GM12878 (cell line): ENCODE results near the gene DIMT1. TPM values are rescaled to one million over a fixed set of nuclear protein-coding genes. Genes with fewer than 3 reads are reported as not detected.

Source experiments
- CREM ChIP-seq: IDR thresholded peaks from 2 replicates; pipeline ENCODE4 v1.6.1; 2014; ENCODE audit warnings: antibody characterized with exemption, low read depth
- E4F1 ChIP-seq: fragments of 450-650 bp; IDR thresholded peaks from 2 replicates; pipeline ENCODE4 v1.6.1; 2018; ENCODE audit warnings: borderline replicate concordance, mild to moderate bottlenecking; ENCODE audit not compliant: partially characterized antibody
- HSF1 ChIP-seq: fragments of 150-350 bp; IDR thresholded peaks from 2 replicates; pipeline ENCODE4 v1.6.1; 2014; ENCODE audit warnings: mild to moderate bottlenecking, low read depth, low read length
- JUNB ChIP-seq: IDR thresholded peaks from 2 replicates; pipeline ENCODE4 v1.6.1; 2016; ENCODE audit warnings: antibody characterized with exemption, mild to moderate bottlenecking
- NFXL1 ChIP-seq: fragments of 450-650 bp; IDR thresholded peaks from 2 replicates; pipeline ENCODE4 v1.6.1; 2017; ENCODE audit warnings: antibody characterized with exemption, mild to moderate bottlenecking, borderline replicate concordance
- NR2C2 ChIP-seq: IDR thresholded peaks from 2 replicates; pipeline ENCODE4 v1.6.1; 2011; ENCODE audit warnings: borderline replicate concordance, low read depth; ENCODE audit not compliant: control insufficient read depth, insufficient read length
- SMARCA5 ChIP-seq: fragments of 450-650 bp; IDR thresholded peaks from 2 replicates; pipeline ENCODE4 v1.6.1; 2017; ENCODE audit warnings: mild to moderate bottlenecking
- SP1 ChIP-seq: IDR thresholded peaks from one replicate; pipeline ENCODE4 v1.6.1; 2011; ENCODE audit warnings: low read depth, low read length
- polyA plus RNA-seq, 11 experiments: library from polyadenylated mRNA; depleted of rRNA in 4 of 11; unstranded in 6 of 11; stranded (reverse) in 5 of 11; fragments of >200 nt; fragmentation: Nextera tagmentation in 4 of 11; fragmentation: Illumina TruSeq in 1 of 11; extraction: Ambion mirVana in 4 of 11; extraction: Trizol in 1 of 11; gene quantifications; 1 replicate in 1 of 11; 2 replicates in 10 of 11; pipeline versions ENCODE4 v1.2.1 to v1.2.3, GENCODE V29; 2011 to 2016; ENCODE audit warnings: inconsistent platforms in 2 of 11, missing spikeins in 2 of 11, low read depth in 1 of 11
- total RNA-seq, 4 experiments: library from RNA; depleted of rRNA in 3 of 4; stranded (reverse); fragments of >200 nt in 3 of 4; fragmentation: Illumina TruSeq in 1 of 4; extraction: Trizol in 1 of 4; gene quantifications; 2 replicates each; pipeline versions ENCODE4 v1.2.1 to v1.2.3, GENCODE V29; 2013 to 2021
- TF ChIP-seq, protein P1 (sequence below): IDR thresholded peaks from 2 replicates; pipeline ENCODE4 v1.6.1; 2012; ENCODE audit warnings: low read depth, low read length, improper control_type of control experiment
- TF ChIP-seq, protein P2 (sequence below): fragments of 450-650 bp; IDR thresholded peaks from 2 replicates; pipeline ENCODE4 v1.6.1; 2017; ENCODE audit warnings: antibody characterized with exemption, mild to moderate bottlenecking, moderate library complexity
- TF ChIP-seq, protein P3 (sequence below): fragments of 450-650 bp; IDR thresholded peaks from 2 replicates; pipeline ENCODE4 v1.6.1; 2017; ENCODE audit warnings: borderline replicate concordance
- TF ChIP-seq, protein P4 (sequence below): fragments of 450-650 bp; IDR thresholded peaks from 2 replicates; pipeline ENCODE4 v1.6.1; 2017; ENCODE audit warnings: mild to moderate bottlenecking, moderate library complexity

DIMT1 gene
- total and polyA plus RNA-seq, 10 of the 15 experiments (the other 5 are each of a cell fraction or from before 2014, with no cell fraction given), result 19.0 to 66.2 (median 31.6) TPM

- TF ChIP-seq, protein P1, sequence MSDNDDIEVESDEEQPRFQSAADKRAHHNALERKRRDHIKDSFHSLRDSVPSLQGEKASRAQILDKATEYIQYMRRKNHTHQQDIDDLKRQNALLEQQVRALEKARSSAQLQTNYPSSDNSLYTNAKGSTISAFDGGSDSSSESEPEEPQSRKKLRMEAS, result peak; percentile 97
- TF ChIP-seq JUNB (no peak), HSF1 (no peak), SMARCA5 (peak; percentile 56), E4F1 (no peak), SP1 (peak; percentile 53), NR2C2 (no peak), CREM (peak; percentile 49; the same call in 1 of the 2 replicates), NFXL1 (no peak)
- TF ChIP-seq, protein P2, sequence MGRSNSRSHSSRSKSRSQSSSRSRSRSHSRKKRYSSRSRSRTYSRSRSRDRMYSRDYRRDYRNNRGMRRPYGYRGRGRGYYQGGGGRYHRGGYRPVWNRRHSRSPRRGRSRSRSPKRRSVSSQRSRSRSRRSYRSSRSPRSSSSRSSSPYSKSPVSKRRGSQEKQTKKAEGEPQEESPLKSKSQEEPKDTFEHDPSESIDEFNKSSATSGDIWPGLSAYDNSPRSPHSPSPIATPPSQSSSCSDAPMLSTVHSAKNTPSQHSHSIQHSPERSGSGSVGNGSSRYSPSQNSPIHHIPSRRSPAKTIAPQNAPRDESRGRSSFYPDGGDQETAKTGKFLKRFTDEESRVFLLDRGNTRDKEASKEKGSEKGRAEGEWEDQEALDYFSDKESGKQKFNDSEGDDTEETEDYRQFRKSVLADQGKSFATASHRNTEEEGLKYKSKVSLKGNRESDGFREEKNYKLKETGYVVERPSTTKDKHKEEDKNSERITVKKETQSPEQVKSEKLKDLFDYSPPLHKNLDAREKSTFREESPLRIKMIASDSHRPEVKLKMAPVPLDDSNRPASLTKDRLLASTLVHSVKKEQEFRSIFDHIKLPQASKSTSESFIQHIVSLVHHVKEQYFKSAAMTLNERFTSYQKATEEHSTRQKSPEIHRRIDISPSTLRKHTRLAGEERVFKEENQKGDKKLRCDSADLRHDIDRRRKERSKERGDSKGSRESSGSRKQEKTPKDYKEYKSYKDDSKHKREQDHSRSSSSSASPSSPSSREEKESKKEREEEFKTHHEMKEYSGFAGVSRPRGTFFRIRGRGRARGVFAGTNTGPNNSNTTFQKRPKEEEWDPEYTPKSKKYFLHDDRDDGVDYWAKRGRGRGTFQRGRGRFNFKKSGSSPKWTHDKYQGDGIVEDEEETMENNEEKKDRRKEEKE, result no peak
- TF ChIP-seq, protein P3, sequence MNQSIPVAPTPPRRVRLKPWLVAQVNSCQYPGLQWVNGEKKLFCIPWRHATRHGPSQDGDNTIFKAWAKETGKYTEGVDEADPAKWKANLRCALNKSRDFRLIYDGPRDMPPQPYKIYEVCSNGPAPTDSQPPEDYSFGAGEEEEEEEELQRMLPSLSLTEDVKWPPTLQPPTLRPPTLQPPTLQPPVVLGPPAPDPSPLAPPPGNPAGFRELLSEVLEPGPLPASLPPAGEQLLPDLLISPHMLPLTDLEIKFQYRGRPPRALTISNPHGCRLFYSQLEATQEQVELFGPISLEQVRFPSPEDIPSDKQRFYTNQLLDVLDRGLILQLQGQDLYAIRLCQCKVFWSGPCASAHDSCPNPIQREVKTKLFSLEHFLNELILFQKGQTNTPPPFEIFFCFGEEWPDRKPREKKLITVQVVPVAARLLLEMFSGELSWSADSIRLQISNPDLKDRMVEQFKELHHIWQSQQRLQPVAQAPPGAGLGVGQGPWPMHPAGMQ, result no peak
- TF ChIP-seq, protein P4, sequence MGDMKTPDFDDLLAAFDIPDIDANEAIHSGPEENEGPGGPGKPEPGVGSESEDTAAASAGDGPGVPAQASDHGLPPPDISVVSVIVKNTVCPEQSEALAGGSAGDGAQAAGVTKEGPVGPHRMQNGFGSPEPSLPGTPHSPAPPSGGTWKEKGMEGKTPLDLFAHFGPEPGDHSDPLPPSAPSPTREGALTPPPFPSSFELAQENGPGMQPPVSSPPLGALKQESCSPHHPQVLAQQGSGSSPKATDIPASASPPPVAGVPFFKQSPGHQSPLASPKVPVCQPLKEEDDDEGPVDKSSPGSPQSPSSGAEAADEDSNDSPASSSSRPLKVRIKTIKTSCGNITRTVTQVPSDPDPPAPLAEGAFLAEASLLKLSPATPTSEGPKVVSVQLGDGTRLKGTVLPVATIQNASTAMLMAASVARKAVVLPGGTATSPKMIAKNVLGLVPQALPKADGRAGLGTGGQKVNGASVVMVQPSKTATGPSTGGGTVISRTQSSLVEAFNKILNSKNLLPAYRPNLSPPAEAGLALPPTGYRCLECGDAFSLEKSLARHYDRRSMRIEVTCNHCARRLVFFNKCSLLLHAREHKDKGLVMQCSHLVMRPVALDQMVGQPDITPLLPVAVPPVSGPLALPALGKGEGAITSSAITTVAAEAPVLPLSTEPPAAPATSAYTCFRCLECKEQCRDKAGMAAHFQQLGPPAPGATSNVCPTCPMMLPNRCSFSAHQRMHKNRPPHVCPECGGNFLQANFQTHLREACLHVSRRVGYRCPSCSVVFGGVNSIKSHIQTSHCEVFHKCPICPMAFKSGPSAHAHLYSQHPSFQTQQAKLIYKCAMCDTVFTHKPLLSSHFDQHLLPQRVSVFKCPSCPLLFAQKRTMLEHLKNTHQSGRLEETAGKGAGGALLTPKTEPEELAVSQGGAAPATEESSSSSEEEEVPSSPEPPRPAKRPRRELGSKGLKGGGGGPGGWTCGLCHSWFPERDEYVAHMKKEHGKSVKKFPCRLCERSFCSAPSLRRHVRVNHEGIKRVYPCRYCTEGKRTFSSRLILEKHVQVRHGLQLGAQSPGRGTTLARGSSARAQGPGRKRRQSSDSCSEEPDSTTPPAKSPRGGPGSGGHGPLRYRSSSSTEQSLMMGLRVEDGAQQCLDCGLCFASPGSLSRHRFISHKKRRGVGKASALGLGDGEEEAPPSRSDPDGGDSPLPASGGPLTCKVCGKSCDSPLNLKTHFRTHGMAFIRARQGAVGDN, result peak; percentile 91
Measured at GRCh38 chr5:62403411-62404250, at the start of gene DIMT1 (continued).
